ENCODE results near the gene CST1.

GRCh38 chr20:23754731-23755130 is 4.0 kb upstream of the CST1 start:
- TF ChIP-seq CTCF (IDR thresholded peaks at IDR 0.05; ENCODE audit: poor library complexity) (no peak), EZH2 (IDR thresholded peaks at IDR 0.05; ENCODE audit: borderline replicate concordance) (no peak), EZH2phosphoT487 (IDR thresholded peaks at IDR 0.05; ENCODE audit: low read depth, severe bottlenecking, unreplicated experiment) (no peak)

Measured in hepatocyte (in vitro differentiated cells).